GM21723 (cell line): ENCODE data around the gene RHEB.

Experiments used
- ATAC-seq: cut with Tn5 transposase; IDR thresholded peaks from one replicate; pipeline ENCODE4 v1.9.1; 2021; ENCODE audit warnings: mild to moderate bottlenecking, moderate library complexity; ENCODE audit not compliant: unreplicated experiment

The RHEB gene, protein sequence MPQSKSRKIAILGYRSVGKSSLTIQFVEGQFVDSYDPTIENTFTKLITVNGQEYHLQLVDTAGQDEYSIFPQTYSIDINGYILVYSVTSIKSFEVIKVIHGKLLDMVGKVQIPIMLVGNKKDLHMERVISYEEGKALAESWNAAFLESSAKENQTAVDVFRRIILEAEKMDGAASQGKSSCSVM

DNA sequence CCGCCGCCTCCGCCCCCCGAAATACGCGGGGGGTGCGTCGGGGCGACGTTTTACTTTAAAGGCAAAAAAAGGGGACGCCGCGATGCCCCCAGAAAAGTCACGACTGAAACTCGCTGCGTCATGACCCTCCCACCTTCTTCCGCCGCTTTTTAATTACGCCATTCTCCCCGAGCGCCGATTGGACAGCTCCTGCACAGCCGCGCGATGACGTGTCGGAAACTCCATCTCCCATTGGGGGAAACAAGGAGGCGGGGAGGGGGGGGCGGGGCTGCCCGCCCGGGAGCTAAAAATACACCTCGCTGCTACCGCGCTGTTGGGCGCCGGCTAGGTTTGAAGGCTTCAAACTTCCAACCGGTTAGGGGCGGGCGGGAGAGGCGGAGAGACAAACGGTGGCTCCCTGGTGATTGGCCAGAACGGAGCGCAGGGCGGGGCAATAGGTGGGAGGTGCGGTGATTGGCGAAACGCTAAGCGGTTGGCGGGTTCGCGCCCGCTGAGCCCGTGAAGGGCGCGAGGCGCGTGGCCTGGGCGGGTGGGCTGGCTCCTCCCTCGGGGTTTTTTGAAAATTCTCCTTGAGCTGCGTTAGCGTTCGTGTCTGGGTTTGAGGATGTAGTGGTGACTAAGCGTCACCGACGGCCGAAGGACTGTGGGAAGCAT, at the start of gene RHEB:
Gene RHEB, minus strand, starts transcription at position 131 of the 654 bp plus-strand sequence. CDS start 384 bp downstream, outside the sequence.
- ATAC-seq = peak; percentile 82

DNA sequence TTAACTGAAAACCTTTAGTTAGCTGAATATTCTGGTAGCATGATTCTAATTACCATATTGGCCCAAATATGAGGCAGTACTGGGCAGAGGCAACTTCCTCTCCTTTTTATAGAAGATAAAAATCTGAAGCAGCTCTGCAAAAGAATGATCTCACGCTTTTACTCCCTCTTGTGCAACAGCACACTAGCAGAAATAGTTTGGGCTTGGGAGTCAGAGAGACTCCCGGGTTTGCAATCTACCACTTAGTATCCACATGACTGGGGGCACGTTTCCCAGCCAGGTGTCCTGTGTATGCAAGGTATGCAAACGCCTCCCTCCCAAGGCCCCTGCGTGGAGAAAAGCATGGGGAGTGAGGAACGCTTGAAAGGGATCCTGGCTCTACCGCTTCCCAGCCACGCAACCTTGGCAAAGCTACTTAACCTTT, 47.2 kb upstream of the RHEB start:
- no peak for ATAC-seq

DNA sequence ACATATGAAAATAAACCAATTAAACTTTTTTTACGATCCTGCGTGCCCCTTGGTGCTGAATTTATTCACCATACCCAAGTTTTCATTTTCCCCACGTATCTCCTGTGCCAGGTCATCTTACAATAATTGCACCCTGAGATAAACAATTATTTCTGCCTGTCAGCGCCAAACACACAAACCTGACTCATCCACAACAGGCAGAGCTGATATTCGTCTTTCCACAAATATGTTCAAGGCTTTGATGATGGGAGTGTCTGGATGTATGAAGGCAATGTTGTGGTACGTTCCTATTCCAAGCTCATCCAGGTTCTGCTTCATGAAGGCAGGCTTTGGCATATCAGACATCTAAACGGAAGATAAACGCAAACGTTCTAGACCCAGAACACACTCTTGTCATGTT, 45.8 kb upstream of the RHEB start:
- no peak for ATAC-seq

DNA sequence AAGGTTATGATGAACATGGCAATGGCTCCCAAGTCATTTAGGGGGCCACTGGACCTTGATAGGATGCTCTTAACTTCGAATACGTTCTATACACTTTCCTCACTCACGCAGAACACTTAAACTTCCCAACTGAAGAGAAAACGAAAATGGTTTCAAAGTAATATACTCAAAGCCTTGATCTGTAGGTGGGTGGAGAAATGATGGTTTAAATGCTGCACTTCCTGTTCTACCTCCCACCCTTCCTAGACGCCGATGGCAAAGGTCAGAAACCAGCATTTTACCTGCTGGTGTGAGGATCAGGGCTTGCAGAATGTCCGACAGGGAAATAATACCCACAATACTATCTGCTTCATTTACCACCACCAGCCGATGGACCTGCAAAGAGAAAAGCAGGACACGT, 40.5 kb upstream of the RHEB start:
- ATAC-seq = no peak

DNA sequence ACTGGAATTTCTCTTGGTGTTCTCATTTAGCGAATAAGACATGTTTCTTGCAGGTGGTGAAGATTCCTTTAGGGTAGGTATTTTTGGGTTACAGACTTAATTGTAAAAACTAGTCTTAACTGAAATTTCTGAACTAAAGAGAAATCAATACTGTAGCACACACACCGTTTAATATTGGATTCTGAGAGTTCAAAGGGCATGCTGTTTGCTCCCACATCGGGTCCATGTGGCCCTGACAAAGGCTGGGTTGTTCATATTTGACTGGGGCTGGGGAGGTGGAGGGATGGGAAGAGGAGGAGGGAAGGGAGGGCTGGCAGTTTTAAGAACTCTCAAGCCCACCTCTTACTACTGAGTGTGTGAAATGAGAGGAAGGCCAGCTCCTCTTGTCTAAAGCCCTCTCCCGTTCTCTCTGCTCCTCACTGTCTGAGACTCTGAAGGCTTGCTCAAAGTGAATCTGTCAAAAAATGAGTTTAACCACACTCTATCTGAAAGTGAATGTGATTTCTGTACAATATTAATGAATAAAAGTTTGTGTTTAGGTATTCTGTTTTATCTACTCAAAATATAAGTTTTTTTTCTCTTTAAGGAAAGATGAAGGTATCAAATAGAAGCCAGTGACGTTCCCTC, 40.0 kb upstream of the RHEB start:
- ATAC-seq = no peak

DNA sequence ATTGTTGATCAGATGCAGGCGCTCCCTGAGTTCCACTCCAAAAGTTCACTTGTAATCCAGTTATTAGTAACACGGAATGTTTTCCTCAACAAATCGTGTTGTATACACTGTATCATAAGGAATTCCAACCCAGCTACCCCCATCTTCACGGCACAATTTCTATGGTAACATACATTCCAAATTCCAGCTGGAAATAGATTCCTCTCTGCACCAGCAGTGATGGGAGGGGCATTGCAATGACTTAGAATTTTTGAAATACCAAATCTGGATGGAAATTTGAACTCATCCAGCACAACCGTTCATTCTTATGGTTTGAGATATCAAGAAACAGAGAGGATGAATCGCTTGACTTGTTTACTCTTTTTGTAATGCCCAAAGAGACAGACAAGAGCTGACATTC, 38.9 kb upstream of the RHEB start:
- no peak for ATAC-seq

DNA sequence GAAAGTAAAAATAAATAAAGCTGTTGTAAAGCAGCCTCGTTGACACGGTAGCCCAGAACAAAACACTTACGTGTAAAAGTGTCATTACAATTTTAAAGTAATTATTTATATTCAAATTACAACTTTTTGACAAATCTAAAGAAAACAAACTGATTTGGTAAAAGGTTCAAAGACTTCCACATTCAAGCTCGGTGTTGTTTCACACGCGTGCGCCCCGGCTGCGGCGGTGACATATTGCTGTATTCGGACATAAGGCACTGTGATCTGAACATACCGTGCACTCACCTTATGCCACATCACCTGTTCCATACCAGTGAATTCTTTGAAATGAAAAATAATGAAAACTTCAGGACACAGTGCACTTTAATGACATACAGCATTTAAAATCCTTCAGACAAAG, 36.9 kb upstream of the RHEB start:
- no peak for ATAC-seq

DNA sequence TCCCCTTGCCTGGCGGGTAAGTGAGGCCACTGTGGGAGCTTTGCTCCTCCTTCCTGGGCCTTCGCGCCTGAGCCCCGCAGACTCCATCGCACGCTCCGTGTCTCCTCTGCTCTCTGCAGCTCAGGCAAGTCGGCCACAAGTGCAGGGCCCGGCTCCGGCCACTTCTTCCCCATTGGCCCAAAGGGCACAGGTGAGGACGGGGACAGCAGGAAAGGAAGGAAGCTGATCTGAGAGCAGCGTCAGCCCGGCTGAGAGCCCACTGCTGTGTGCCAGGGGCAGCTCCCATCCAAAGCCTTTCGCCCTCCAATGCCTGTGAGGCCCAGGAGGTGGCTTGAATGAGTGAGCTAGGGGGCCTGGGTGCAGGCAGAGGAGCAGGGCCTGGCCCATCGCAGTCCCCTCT, 33.7 kb upstream of the RHEB start:
- no peak for ATAC-seq

DNA sequence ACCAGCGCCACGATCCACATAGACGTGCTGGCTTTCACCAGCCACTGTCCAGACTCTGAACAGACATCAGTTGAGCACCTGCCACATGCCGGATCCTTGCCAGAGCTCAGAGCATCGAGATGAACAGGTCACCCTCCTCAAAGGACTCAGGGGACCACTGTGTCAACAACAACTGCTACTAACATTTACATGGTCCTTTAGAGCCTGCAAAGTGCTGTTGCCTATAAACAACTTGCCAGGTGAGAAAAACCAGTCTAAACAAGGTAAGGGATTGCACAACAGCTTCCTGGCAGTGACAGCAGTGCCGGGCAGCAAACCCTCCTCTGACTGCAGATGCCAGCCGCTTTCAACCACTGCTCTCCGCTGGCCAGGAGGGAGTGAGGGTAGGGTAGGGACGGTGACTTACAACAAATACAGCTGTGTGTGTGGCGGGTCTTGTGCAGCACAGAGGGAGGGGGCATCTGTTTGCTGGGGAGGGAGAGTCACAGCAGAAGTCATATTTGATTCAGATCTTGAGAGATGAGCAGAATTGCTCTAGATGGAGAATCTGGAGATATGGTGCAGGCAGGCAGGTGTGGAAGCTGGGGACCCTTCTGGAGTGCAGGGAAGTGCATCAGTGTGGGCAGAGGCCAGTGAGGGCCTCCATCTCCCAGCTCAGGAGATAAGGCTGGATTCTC, 32.8 kb upstream of the RHEB start:
- ATAC-seq = no peak

DNA sequence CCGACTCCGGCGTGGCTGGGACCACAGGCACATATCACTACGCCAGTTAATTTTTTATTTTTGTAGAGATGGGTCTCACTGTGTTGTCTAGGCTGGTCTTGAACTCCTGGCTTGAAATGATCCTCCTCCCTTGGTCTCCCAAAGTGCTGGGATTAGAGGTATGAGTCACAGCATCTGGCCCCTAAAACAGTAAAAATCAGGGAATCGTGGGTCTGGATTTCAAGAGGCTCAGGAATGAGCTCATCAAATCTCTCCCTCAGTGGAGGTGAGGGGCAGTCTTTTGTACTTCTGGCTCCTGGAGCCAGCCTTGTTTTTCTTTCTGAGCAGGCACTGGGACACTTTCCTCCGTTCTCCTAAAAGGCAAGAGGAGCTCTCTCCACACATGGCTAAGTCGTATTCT, 32.1 kb upstream of the RHEB start:
- ATAC-seq = no peak

DNA sequence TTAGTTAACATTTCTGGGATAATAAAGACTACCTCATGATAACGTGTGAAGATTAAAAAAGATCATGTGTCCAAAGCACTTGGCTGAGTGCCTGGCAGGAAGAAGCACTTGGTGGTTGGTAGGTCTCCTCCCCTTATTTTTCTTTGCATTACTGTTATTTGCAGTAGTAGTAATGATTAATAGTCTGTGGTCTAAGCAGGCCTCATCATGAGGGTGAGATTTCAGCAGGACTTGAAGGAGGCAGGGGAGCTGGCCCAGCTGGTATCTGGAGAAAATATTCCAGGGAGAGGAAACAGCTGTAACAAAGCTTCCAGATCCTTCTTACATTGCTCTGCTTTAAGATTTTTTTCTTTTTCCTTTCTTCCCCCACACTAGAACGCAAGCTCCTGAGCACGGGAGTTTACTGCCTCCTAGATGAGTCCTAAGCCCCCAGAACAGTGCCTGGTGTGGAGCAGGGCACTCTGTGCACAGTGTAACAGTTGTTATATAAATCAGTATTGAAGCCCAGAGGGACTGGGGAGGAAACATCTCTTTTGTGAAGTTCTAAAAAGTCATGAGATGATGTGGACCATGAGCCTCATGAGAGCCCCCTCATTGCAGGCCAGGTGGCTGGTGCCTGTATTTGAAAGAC, 31.1 kb upstream of the RHEB start:
- no peak for ATAC-seq

DNA sequence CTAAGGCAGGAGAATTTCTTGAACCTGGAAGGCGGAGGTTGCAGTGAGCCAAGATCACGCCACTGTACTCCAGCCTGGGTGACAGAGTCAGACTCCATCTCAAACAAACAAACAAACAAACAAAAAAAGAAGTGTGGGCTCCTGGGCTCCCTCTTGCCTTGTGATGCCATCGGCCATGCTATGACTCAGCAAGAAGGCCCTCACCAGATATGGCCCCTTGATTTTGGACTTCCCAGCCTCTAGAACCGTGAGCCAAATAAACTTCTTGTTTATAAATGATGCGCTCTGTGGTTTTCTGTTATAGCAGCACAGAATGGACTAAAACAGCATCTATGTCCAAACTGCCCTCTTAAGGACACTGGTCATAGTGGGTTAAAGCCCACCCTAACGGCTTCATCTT, 29.9 kb upstream of the RHEB start:
- no peak for ATAC-seq

DNA sequence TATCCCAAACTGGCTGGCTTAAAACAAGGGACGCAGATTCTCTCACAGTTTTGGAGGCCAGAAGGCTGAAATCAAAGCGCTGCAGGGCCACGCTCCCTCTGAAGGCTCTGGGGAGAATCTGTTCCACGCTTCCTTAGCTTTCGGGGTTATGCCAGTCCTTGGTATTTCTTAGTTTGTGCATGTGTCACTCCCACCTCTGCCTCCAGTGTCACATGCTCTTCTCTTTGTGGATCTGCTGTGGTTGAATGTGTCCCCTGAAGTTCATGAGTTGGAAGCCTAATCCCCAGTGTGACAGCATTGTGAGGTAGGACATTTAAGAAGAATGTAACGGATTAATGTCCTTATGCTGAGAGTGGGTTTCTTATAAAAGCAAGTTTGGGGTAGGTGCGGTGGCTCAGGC, 29.4 kb upstream of the RHEB start:
- ATAC-seq = no peak

DNA sequence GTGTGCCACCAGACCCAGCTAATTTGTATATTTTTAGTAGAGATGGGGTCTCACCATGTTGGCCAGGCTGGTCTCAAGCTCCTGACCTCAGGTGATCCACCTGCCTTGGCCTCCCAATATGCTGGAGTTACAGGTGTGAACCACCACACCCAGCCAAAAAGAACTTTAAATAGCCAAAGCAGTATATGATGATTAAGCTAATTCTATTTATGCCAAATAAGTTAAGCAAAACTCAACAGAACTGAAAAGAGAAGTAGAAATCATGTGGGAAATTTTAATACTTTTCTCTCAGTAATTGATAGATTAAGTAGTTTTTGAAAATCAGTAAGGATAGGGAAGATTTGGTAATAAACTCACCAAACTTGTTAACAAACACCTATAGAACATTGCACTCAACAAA, 24.5 kb upstream of the RHEB start:
- ATAC-seq = no peak

DNA sequence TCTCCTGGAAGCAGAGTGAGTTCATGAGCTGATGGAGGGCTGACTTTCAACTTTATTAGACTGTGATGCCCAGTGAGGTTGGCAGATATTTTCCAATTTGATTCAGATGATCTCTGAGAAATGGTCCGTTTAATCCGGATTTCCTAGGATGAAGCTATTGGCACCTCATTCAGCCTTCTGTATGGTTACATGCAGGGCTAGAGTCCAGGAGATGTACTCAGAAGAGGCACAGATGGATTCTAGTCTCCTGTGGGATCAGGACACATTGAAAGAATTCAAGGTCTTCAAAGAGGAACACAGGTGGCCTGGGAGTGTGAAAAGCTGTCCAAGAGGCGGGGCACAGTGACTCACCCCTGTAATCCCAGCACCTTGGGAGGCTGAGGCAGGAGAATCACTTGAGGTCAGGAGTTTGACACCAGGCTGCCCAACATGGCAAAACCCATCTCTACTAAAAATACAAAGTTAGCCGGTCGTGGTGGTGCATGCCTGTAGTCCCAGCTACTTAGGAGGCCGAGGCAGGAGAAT, 23.0 kb upstream of the RHEB start:
- no peak for ATAC-seq

DNA sequence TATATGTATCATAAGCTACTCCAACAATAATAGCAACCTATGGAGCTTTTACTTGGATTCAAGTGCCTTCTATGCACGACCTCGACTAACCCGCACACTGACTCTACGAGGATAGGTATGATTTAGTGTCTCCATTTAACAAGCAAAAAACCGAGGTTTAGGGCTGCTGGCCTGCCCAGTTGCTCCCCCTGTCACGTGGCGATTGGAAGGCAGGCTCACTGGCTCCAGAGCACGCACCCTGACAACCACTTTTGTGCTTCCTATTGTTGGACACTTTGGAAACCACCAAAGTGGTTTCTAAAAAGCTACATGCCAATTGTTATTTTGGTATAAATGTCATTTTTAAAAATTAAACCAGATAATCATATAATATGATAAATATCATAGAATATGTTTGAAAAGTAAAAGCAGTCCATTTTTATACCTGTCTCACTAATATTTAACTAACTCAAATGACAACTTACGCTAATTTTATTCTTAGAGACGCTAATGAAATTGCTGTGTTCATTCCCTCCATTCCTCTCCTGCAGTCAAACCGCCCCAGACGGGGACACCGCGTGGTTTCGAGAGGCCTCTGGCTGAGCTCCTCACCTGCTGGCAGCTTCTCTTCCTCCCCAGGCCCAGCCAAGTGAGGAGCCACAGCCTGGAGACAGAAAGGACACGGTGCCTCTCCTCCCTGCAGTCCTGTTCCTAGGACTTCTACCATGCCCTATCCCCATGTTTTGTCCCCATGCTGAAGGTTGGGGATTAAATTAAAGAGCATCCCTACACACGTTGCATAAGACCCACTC, 22.2 kb upstream of the RHEB start:
- ATAC-seq = no peak

DNA sequence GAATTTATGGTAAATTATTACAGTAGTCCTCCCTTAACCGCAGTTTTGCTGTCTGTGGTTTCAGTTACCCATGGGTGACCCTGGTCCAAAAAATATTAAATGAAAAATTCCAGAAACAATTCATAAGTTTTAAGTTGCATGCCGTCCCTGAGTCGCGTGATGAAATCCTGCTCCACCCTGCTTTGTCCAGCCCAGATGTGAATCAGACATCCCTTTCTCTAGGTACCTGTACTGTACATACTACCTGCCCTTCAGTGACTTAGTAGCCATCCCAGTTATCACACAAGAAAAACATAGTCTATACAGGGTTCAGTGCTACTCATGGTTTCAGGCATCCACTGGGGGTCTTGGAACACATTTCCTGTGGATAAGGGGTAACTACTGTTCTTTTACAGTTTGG, 20.5 kb upstream of the RHEB start:
- ATAC-seq = no peak

DNA sequence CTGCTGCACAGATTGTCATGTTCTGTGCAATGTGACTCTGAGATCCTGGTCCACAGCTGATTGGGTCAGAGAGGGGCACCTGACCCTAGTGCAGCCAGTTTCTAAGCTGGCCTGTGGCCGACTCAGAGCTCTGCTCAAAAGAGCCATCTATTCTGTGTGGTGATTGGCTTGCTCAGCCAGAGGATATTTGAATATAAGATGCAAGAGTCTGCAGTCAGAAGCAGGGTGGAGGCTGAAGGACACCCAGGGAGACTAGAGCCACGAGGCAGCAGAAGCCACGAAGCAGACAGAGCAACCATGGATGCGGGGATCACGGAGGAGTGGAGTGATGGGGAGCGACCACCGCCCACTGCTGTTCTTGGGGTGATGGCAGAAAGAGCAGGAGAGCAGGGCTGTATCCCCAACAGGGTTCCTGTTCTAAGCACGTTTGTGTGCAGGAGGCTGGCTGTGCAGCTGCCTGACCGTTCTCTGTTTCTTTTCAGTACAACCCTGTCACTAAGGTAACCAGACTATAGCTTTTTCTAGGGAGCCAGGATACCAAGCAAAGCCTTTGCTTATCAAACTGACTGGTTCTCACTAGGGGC, 19.5 kb upstream of the RHEB start:
- ATAC-seq = peak; percentile 67

DNA sequence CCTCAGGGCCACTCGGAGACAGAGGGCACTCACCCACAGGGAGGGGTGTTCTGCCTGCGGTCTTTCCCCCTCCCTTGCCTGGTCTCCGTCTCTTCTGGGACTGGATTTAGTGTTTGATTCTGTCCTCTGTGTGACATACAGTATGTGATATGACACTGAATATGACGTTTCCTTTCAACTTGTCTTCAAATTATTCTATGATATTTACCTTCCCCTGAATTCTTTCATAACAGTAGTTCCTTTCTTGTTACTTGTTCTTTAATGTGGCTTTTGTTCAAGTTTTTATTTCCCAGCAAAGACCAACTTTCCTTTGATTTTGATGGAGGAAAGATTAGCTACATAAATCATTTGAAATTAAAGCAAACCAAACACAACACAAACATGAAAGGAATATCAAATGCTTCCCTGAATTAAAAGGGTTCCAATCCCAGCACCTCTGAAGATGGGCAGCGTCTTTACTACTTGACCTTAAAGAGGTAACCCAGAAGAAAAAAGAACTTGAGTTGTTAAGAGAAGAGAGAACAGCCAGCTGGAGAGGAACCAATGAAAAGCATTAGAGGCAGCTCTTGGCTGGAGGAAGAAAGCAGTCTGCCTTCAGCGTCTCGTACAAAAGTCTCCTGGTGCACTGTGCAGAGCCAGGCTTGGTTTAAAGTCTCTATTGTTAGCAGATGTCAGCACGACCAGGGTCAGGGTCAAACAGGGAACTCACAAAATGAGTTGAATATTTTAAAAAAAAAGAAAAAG, 18.3 kb upstream of the RHEB start:
- ATAC-seq = no peak
